Hematopoietic multipotent progenitor cell treated with erythropoietin and hydrocortisone succinate and interleukin-3 and kit ligand, for 8 days (in vitro differentiated cells): Measurements from ENCODE around the gene SPRY2.
"Not testable (repeated sequence)": the region's sequence is repeated elsewhere in the genome, so short reads cannot be mapped to it uniquely, and the experiment has no call there.

ENCODE experiments used
- DNase-seq: peaks from one replicate; pipeline ENCODE4 v3.0.0-alpha.2; 2015

Gene SPRY2

GRCh38 chr13:80341101-80341755 is at the start of gene SPRY2:
TSS of gene SPRY2 (minus strand) at chr13:80341126. CDS start at chr13:80337705, 3,421 bp downstream.
- DNase-seq: peak; percentile 90

- no peak for DNase-seq
Observed at GRCh38 chr13:80390338-80390737, 49.4 kb upstream of the SPRY2 start.

- DNase-seq: no peak
Observed at GRCh38 chr13:80389073-80390038, 48.4 kb upstream of the SPRY2 start.

- no peak for DNase-seq
Observed at GRCh38 chr13:80388506-80388905, 47.6 kb upstream of the SPRY2 start.

- DNase-seq: no peak
Observed at GRCh38 chr13:80386592-80386991, 45.7 kb upstream of the SPRY2 start.

GRCh38 chr13:80386002-80386401 is 45.1 kb upstream of the SPRY2 start:
- DNase-seq: no peak

- no peak for DNase-seq
Observed at GRCh38 chr13:80382576-80382975, 41.6 kb upstream of the SPRY2 start.

GRCh38 chr13:80379245-80379644 is 38.3 kb upstream of the SPRY2 start:
- no peak for DNase-seq

- DNase-seq: no peak
Observed at GRCh38 chr13:80376554-80376953, 35.6 kb upstream of the SPRY2 start.

- DNase-seq: no peak
Observed at GRCh38 chr13:80374901-80375300, 34.0 kb upstream of the SPRY2 start.

- no peak for DNase-seq
Observed at GRCh38 chr13:80374444-80374843, 33.5 kb upstream of the SPRY2 start.

- no peak for DNase-seq
Observed at GRCh38 chr13:80371840-80372509, 31.0 kb upstream of the SPRY2 start.

- no peak for DNase-seq
Observed at GRCh38 chr13:80367473-80367872, 26.5 kb upstream of the SPRY2 start.

GRCh38 chr13:80363890-80364503 is 23.1 kb upstream of the SPRY2 start:
- peak; percentile 45 for DNase-seq

- no peak for DNase-seq
Observed at GRCh38 chr13:80362481-80362880, 21.6 kb upstream of the SPRY2 start.

- peak; percentile 68 for DNase-seq
Observed at GRCh38 chr13:80361883-80362327, 21.0 kb upstream of the SPRY2 start.

- no peak for DNase-seq
Observed at GRCh38 chr13:80361298-80361697, 20.4 kb upstream of the SPRY2 start.

- DNase-seq: no peak
Observed at GRCh38 chr13:80360453-80360800, 19.5 kb upstream of the SPRY2 start.

GRCh38 chr13:80359778-80360452 is 19.0 kb upstream of the SPRY2 start:
- no peak for DNase-seq

GRCh38 chr13:80359414-80359777 is 18.5 kb upstream of the SPRY2 start:
- DNase-seq: no peak

GRCh38 chr13:80355496-80356094 is 14.7 kb upstream of the SPRY2 start:
- DNase-seq: not testable (repeated sequence)

GRCh38 chr13:80348750-80349149 is 7.8 kb upstream of the SPRY2 start:
- DNase-seq: no peak
